Measurements from ENCODE around the gene P2RX7. TPM values are rescaled to one million over a fixed set of nuclear protein-coding genes. Genes with fewer than 3 reads are reported as not detected.

P2RX7 gene
- total RNA-seq, 1 experiment from 2014 or later = 0.17 TPM

DNA sequence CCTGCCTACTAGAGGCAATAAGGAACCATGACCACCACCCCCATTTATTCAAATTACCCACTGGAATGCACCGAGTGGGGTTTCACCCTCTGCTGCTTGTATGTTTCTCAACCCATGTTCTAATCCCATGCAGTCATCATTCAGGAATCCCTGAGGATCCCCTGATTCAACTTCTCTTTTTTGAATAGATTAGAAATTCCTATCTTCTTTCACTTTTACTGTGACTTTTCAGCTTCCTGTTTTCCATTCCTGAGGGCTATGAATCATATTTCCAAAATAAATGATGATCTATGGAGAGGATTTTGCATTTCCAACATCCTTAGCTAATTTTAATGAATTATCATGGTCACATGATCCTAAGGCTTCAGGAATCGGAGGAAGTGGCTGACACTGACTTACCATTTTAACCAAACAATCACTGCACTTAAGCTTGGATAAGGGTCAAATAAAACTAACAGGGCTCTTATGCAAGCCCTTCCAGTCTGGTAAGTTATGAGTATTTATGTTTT lies 57.9 kb downstream of the P2RX7 start:
- CTCF ChIA-PET = no interaction called here
- no peak for TF ChIP-seq EZH2 (IDR thresholded peaks at IDR 0.05; ENCODE audit: borderline replicate concordance, low read depth, low read length, poor library complexity, severe bottlenecking)
- TF ChIP-seq, protein P1, sequence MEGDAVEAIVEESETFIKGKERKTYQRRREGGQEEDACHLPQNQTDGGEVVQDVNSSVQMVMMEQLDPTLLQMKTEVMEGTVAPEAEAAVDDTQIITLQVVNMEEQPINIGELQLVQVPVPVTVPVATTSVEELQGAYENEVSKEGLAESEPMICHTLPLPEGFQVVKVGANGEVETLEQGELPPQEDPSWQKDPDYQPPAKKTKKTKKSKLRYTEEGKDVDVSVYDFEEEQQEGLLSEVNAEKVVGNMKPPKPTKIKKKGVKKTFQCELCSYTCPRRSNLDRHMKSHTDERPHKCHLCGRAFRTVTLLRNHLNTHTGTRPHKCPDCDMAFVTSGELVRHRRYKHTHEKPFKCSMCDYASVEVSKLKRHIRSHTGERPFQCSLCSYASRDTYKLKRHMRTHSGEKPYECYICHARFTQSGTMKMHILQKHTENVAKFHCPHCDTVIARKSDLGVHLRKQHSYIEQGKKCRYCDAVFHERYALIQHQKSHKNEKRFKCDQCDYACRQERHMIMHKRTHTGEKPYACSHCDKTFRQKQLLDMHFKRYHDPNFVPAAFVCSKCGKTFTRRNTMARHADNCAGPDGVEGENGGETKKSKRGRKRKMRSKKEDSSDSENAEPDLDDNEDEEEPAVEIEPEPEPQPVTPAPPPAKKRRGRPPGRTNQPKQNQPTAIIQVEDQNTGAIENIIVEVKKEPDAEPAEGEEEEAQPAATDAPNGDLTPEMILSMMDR (conservative IDR thresholded peaks at IDR 0.05; ENCODE audit: low read depth, low read length) = no peak
- Histone ChIP-seq H3K27me3 (replicated peaks; ENCODE audit: insufficient read depth, low read depth, low read length, poor library complexity) (no peaks in the 10 kb centered on the region), H3K4me3 (ENCODE audit: low read depth, low read length, poor library complexity, severe bottlenecking) (no peak overlapping the region), H3K9me3 (ENCODE audit: low read depth, low read length, poor library complexity, severe bottlenecking) (no peaks in the 10 kb centered on the region), H3K4me1 (ENCODE audit: insufficient read depth, low read length, poor library complexity, severe bottlenecking) (no peaks in the 10 kb centered on the region), H3K36me3 (ENCODE audit: insufficient read depth, low read length, poor library complexity, severe bottlenecking) (no peaks in the 10 kb centered on the region), H3K27ac (ENCODE audit: low read depth, low read length, poor library complexity, severe bottlenecking) (no peak overlapping the region)
- no TSS peak for BruUV-seq (replicated peaks)
- POLR2A ChIA-PET (ENCODE audit: low non-redundant PET) = no interaction called here
- peak; percentile 71 for DNase-seq (ENCODE audit: low spot score)
- intact Hi-C loops (cut with micrococcal nuclease; ENCODE audit: unreplicated experiment) = no loop called here

DNA sequence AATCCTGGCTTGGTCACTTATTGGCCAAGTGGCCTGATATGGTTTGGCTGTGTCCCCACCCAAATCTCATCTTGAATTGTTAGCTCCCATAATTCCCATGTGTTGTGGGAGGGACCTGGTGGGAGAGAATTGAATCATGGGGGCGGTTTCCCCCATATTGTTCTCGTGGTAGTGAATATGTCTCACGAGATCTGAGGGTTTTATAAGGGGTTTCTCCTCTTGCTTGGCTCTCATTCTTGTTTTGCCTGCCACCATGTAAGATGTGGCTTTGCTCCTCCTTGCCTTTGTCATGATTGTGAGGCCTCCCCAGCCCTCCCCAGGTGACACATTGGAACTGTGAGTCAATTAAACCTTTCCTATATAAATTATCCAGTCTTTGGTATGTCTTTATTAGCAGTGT lies 58.5 kb downstream of the P2RX7 start:
- no peak for DNase-seq (ENCODE audit: low spot score)
- POLR2A ChIA-PET (ENCODE audit: low non-redundant PET) = no interaction called here
- Histone ChIP-seq H3K36me3 (ENCODE audit: insufficient read depth, low read length, poor library complexity, severe bottlenecking) (no peaks in the 10 kb centered on the region), H3K9me3 (ENCODE audit: low read depth, low read length, poor library complexity, severe bottlenecking) (no peaks in the 10 kb centered on the region), H3K4me3 (ENCODE audit: low read depth, low read length, poor library complexity, severe bottlenecking) (no peak overlapping the region), H3K4me1 (ENCODE audit: insufficient read depth, low read length, poor library complexity, severe bottlenecking) (no peaks in the 10 kb centered on the region), H3K27ac (ENCODE audit: low read depth, low read length, poor library complexity, severe bottlenecking) (no peak overlapping the region), H3K27me3 (replicated peaks; ENCODE audit: insufficient read depth, low read depth, low read length, poor library complexity) (no peaks in the 10 kb centered on the region)
- no TSS peak for BruUV-seq (replicated peaks)
- intact Hi-C loops (cut with micrococcal nuclease; ENCODE audit: unreplicated experiment) = no loop called here
- CTCF ChIA-PET = no interaction called here
- TF ChIP-seq EZH2 (IDR thresholded peaks at IDR 0.05; ENCODE audit: borderline replicate concordance, low read depth, low read length, poor library complexity, severe bottlenecking) = no peak
- TF ChIP-seq, protein P1 (conservative IDR thresholded peaks at IDR 0.05; ENCODE audit: low read depth, low read length) = no peak

DNA sequence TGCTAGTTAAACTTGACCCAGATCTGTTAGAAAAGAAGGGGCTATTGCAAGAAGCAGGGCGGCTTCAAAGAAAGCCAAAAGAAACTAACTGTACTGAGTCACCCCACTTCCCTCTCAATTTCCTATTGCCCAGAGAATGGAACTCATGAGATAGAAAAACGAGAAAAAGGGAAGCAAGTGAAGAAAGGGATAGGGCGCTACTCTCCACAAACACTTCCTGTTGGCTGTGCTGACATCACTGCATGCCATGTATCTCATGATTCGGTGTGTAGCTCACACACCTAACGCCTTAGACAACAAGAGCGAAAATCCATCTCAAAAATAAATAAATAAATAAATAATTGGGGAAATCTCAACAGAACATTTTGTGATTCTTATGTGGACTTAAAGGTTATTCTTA lies 64.2 kb downstream of the P2RX7 start:
- no peak overlapping the region for H3K4me3 ChIP-seq (ENCODE audit: low read depth, low read length, poor library complexity, severe bottlenecking)
- CTCF ChIA-PET = no interaction called here
- no TSS peak for BruUV-seq (replicated peaks)

More for the DNA sequence above, 64.2 kb downstream of the P2RX7 start:
- H3K4me1 ChIP-seq (ENCODE audit: insufficient read depth, low read length, poor library complexity, severe bottlenecking) = no peaks in the 10 kb centered on the region
- no peak for TF ChIP-seq EZH2 (IDR thresholded peaks at IDR 0.05; ENCODE audit: borderline replicate concordance, low read depth, low read length, poor library complexity, severe bottlenecking)
- TF ChIP-seq, protein P1 (conservative IDR thresholded peaks at IDR 0.05; ENCODE audit: low read depth, low read length) = no peak
- H3K9me3 ChIP-seq (ENCODE audit: low read depth, low read length, poor library complexity, severe bottlenecking) = no peaks in the 10 kb centered on the region
- intact Hi-C loops (cut with micrococcal nuclease; ENCODE audit: unreplicated experiment) = no loop called here
- no peaks in the 10 kb centered on the region for H3K27me3 ChIP-seq (replicated peaks; ENCODE audit: insufficient read depth, low read depth, low read length, poor library complexity)
- POLR2A ChIA-PET (ENCODE audit: low non-redundant PET) = no interaction called here
- no peaks in the 10 kb centered on the region for H3K36me3 ChIP-seq (ENCODE audit: insufficient read depth, low read length, poor library complexity, severe bottlenecking)
- H3K27ac ChIP-seq (ENCODE audit: low read depth, low read length, poor library complexity, severe bottlenecking) = no peak overlapping the region
- no peak for DNase-seq (ENCODE audit: low spot score)

Data from A673 (cell line).